ENCODE results near the gene ATAD2B.

The ATAD2B gene

DNA sequence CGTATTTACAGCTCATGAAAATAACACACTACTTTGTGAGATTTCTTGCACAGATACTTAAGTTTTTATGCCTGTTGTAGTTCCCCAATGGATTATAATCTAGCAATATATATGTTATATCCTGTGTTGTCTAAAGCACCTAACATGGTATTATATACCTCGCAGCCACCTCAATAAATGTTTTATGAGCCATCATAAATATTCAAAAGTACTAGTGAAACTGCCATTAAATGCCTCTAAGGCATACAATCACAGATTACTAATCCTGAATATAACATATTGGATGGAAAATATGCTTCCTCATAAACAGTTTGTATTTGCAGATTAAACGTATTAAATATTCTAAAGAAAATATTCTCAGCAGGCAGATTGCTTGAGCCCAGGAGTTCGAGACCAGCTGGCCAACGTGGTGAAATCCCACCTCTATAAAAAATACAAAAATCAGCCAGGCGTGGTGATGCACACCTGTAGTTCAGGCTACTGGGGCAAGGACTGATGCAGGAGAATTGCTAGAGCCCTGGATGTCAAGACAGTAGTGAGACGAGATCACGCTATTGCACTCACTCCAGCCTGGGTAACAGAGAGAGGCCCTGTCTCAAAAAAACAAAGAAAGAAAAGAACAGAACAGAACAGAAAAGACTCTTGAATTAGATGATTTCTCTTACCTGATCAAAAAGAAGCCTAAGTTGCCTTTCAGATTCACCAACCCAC is 64.1 kb downstream of the ATAD2B start:
- TF ChIP-seq, protein P1, sequence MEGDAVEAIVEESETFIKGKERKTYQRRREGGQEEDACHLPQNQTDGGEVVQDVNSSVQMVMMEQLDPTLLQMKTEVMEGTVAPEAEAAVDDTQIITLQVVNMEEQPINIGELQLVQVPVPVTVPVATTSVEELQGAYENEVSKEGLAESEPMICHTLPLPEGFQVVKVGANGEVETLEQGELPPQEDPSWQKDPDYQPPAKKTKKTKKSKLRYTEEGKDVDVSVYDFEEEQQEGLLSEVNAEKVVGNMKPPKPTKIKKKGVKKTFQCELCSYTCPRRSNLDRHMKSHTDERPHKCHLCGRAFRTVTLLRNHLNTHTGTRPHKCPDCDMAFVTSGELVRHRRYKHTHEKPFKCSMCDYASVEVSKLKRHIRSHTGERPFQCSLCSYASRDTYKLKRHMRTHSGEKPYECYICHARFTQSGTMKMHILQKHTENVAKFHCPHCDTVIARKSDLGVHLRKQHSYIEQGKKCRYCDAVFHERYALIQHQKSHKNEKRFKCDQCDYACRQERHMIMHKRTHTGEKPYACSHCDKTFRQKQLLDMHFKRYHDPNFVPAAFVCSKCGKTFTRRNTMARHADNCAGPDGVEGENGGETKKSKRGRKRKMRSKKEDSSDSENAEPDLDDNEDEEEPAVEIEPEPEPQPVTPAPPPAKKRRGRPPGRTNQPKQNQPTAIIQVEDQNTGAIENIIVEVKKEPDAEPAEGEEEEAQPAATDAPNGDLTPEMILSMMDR (IDR thresholded peaks at IDR 0.05), result no peak

DNA sequence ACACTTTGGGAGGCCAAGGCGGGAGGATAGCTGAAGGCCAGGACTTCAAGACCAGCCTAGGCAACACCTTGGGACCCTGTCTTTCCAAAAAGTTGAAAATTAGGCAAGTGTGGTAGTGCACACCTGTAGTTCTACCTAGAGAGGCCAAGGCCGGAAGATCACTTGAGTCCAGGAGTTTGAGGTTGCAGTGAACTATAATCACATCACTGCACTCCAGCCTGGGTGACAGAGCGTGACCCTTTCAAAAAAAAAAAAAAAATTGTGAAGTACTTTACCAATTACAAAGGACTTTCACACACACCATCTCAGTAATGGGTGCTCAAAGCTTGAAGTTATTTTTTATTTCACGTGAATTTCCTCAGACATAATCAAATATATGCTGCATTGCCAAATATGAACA is 65.0 kb downstream of the ATAD2B start:
- TF ChIP-seq, protein P1 (IDR thresholded peaks at IDR 0.05), result no peak

DNA sequence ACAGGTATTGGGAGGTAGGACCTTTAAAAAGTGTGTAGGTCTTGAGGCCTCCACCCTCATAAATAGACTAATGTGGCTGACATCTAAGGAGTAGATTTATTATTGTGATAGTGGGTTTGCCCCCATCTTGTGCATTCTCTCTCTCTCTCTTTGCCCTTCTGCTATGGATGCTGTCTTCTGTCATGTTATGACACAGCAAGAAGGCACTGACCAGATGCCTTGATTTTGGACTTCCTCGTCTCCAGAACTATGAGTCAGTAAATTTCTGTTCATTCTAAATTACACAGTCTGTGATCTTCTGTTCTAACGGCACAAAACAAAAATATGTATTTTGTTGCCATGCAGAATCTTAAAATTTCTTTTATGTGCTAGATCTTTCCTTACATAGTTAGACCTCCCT is 66.9 kb downstream of the ATAD2B start:
- TF ChIP-seq, protein P1 (IDR thresholded peaks at IDR 0.05), result no peak

DNA sequence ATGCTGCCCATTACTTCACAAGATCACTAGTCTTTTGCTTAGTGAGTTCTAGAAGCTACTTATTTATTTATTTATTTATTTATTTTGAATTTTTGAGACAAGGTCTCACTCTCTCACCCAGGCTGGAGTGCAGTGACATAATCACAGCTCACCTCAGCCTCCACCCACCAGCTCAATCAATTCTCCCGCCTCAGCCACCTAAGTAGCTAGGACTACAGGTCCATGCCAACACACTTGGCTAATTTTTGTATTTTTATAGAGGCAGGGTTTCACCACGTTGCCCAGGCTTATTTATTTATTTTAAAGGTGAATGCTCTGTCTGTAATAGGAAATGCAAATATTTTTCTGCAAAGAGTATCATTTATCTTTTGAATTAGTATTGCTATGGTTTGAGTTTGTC is 67.7 kb downstream of the ATAD2B start:
- TF ChIP-seq, protein P1 (IDR thresholded peaks at IDR 0.05), result no peak

DNA sequence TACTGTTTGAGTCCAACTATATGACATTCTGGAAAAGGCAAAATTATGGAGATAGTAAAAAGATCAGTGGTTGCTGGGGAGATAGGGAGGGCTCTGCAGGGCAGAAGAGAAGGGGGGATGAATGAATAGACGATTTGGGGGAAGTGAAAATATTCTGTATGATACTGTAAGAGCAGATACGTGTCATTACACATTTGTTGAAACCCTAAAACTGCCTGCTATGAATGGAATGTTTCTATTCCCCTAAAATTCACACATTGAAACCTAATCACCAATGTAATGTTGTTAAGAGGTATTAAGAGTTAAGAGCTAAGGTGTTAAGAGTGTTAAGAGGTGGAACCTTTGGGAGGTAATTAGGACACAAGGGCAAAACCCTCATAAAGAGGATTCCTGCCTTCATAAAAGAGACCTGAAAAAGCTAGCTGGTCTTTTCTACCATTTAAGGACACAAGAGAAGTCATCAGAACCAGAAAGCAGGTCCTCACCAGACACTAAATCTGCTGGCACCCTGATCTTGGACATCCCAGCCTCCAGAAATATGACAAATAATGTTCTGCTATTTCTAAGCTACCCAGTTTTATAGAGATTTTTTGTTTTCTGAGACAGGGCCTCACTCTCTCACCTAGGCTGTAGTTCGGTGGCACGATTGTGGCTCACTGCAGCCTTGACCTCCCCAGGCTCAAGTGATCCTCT is 76.2 kb downstream of the ATAD2B start:
- TF ChIP-seq, protein P1 (IDR thresholded peaks at IDR 0.05), result no peak

DNA sequence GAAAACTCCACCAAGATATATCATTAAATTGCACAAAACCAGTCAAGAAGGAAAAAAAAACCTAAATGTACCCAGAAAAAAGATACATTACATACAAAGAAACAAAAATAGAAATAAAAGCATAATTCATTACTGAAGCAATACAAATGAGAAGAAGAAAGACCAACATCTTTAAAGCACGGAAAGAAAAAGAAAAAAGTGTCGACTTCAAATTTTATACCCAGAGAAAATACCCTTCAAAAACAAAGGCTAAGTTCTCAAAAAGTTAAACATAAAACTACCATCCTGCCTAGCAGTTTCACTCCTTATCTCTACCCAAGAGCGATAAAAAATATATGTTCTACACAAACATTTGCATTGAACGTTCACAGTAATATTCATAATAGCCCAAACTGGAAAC is 82.0 kb downstream of the ATAD2B start:
- TF ChIP-seq, protein P1 (IDR thresholded peaks at IDR 0.05), result no peak

DNA sequence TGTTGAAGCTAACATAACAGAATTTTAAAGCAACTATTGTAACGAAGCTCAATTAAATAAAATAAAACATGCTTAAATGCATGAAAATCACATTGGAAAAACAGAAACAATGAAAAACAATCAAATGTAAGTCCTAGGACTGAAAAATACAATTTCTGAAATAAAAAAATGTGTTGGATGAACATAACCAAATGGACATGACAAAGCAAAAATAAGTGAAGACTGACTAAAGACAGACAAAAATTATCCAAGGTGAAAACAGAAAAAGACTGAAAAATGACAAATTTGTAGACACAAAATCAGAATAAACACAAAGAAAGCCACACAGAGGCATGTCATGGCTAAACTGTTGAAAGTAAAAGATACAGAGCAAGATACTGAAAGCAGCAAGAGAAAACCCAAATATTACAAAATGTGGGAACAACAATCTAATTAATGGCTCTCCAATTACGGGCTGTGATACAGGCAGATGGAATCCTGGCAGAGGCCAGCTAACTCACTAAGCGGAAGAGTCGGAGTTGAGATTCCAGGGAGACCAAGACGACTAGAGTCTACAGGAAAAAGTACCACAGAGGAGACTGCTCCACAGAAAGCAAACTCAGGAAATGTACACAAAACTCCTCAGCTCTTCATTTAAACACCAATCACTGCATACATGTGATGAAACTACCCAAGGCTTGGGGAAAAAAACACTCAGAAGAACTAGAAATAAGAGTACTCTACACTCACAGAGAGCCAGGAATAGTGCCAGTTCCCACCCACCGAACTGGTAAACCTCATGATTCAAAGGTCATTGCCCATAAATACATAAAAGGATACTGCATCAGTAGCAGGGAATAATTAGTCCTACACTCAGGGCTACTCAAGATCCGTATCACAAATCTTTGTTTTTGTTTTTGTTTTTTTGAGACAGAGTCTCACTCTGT is 83.6 kb downstream of the ATAD2B start:
- TF ChIP-seq, protein P1 (IDR thresholded peaks at IDR 0.05), result no peak

All from LNCAP (cell line).